Middle frontal gyrus (tissue), 1 donor: ENCODE measurements around the gene AMPH.
A peak's percentile ranks its signal among the peaks of the same experiment; 100 is the strongest.
"Not testable (repeated sequence)": the region's sequence is repeated elsewhere in the genome, so short reads cannot be mapped to it uniquely, and the experiment has no call there.

ENCODE experiments used
- DNase-seq: peaks from one replicate; pipeline ENCODE4 v3.0.0-alpha.2; 2015; ENCODE audit warnings: low spot score; ENCODE audit errors: extremely low spot score

AMPH gene

GRCh38 chr7:38398725-38399321, 232.3 kb downstream of the AMPH start:
- no peak for DNase-seq

- DNase-seq: no peak
These were observed 234.3 kb downstream of the AMPH start for GRCh38 chr7:38396852-38397251.

DNA sequence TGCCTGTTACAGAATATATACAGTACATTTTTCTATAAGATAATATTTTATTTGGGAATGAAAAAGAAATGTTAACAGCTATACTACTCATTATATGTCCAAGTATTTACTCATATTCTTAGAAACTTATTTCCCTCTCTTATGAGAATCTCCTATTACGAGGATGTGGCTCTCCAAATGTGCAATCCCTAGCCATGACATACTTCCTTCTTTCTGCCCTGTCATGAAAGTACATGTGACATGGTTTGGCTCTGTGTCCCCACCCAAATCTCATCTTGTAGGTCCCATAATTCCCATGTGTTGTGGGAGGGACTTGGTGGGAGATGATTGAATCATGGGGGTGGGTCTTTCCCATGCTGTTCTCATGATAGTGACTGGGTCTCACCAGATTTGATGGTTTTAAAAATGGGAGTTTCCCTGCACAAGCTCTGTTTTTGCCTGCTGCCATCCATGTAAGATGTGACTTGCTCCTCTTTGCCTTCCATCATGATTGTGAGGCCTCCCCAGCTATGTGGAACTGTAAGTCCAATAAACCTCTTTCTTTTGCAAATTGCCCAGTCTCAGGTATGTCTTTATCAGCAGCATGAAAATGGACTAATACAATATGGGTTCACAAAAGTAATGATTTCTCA, 235.1 kb downstream of the AMPH start:
- DNase-seq: not testable (repeated sequence)

- no peak for DNase-seq
These were observed 236.5 kb downstream of the AMPH start for GRCh38 chr7:38394660-38395059.

DNA sequence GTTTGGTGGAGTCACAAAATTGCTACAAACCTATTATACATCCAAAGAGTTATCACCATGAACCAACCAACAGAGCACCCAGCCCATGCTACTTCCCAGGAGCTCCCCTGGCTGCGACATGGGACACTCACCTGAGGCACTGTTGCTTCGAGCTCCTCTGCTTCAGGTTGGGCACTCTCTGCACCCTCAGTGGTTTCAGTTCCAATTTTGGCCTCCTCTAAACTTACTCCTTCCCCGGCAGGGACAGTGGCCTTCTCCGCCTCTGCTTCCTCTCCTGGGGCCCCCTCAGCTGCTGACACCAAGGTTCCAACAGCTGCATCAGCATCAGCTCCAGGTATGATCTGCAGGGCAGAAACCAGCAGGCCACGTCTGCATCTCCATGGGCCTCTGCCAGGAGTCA, 237.3 kb downstream of the AMPH start:
- DNase-seq: no peak

DNA sequence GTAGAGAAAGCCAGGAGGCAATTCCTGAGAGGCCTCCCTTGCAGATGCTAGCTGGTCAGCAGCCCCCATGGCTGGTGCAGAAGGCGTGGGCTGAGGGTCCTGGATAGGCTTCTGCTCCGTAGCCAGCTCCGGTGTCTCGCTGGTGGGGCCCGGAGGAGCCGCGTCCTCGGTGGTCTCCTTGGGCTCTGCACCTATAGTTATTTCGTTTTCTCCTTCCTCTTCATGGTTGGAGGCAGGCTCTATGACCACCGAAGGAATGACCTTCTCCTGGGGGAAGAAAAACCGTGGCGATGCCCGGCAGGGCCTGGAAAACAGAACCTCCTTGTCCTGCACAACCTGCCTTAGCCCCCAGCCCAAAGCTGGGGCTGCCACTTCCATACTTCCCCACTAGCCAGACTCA, 239.4 kb downstream of the AMPH start:
- DNase-seq: no peak

- no peak for DNase-seq
These were observed 245.5 kb downstream of the AMPH start for GRCh38 chr7:38385682-38386081.

DNA sequence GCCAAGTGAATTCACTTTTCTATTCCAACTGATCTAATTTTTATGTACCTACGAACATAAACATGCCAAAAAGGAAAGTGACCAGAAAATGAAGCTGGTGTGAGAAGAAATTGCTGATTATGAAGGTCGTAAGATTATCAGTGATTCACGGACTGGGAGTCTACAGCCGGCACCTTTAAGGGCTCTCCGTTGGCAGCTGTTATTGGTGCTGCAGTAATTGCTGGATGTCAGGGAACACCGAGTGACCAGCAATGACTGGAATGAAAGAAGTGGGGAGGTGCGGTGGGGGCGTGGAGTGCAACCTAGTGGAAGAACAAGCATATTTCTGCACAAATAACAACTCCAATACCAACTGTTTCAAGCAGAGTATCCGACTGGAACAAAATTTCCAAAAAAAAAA, 247.9 kb downstream of the AMPH start:
- DNase-seq: no peak

- DNase-seq: no peak
These were observed 248.5 kb downstream of the AMPH start for GRCh38 chr7:38382684-38383083.

- DNase-seq: no peak
These were observed 255.7 kb downstream of the AMPH start for GRCh38 chr7:38375453-38375852.

GRCh38 chr7:38374507-38374906, 256.7 kb downstream of the AMPH start:
- no peak for DNase-seq

DNA sequence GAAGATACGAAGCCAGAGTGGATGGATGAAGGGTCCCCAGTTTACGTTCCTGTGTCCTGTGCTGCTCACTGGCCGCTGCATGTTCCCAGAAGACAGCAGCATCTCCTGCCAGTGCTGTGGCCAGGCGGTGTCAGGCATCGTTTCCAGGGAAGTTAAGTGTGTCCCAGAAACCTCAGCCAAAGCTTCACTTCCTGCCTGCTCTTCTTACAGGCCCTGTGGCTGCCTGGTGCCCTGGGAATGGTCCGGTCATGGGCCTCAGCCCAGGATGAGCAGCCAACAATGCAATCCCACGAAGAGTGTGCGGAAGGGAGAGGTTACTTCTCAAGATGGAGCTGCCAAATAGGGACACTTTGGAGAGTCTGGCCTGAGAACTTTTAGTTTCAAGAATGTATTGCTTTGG, 258.0 kb downstream of the AMPH start:
- no peak for DNase-seq

DNA sequence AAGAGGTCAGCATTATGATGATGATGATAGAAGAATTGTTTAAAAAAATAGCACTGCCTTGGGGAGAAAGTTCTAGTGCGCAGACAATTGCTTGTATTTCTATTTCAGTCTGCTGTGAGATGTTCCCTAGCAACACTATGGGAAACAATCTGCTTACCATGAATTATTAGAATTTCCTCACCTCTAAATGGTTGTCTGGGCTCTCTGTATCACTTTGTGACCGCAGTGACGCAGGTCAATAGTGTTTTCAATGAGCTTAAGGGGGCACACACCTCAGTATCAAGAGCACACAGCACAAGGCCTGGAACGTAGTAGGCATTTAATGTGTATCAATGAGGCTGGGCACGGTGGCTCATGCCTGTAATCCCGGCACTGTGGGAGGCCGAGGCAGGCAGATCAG, 258.9 kb downstream of the AMPH start:
- no peak for DNase-seq

DNA sequence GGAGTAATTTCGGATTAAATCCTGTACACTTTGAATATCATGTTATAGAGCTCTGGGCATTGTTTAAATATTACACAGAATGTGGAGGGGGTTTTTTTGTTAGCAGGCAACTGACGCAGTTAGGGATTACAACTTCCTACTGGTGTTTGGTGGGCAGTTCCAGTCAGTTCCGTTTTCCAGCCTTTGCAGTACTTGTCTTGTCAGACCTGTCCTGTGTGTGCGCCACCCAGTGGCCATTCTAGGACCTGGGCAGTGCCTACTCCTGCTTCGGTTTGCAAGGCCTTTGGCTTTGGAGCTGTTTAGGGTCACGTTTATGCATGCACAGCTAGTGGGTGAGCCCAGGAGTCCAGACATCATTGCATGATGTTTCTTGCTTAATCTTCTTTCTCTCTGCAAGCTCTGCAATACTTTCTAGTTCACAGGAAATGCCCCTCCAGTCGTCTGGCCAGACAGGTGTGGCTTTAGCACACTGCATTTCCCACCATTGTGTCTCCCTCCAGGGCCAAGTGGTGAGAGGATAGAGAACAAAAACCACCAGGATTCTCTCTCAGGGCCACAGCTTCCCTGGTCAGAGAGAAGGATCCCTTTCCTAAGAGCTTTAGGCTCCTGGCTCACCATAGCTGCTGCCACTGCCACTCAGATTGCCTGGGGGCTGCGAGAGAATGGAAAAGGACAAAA, 261.2 kb downstream of the AMPH start:
- DNase-seq: peak; percentile 62

DNA sequence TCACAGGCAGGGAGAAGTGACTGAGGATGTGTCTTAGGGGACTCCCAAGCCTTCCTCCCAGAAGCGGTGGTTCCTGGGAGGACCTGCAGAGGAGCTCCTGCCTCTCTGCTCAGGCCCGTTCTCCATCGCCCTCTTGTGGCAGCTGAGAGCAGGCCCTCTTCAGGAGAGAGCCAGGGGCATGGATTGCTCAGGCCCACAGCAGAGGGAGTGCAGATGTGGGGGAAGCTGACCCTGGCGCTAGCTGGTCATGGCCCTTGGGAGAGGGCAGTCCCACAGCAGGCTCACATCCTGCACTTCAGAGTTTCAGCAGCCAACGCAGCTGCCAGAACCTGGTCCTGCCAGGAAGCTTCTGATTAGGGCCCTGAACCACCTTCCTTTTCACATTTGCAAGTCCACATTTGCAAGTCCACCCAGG, 263.0 kb downstream of the AMPH start:
- no peak for DNase-seq

DNA sequence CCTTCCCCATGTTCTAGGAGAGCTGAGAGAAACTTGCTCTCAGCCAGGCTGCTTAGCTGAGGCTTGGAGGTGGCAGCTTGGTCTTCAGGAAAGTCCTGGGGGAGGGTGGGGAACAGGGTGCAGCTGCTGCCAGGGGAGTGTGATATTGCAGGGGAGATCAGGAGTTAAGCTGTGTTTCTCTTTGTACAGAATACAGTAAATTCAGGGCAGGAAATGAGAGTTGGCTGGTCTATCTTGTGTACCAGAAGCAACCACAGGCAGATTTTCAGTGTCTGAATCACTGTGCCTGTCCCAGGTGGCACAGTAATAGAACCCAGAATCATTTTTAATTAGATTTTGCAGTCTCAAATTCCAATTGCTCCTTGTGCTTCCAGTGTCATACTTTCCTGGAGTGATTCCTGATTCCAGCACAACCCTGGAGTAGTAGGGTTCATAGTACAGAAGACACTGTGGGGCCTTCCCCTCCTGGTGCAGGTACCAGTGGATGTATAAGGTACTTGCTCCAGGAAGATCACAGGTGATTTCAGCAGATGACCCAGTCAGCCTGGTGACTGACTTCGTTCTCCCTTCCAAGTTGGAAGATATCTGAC, 263.8 kb downstream of the AMPH start:
- no peak for DNase-seq

GRCh38 chr7:38363379-38363778, 267.8 kb downstream of the AMPH start:
- DNase-seq: not testable (repeated sequence)

DNA sequence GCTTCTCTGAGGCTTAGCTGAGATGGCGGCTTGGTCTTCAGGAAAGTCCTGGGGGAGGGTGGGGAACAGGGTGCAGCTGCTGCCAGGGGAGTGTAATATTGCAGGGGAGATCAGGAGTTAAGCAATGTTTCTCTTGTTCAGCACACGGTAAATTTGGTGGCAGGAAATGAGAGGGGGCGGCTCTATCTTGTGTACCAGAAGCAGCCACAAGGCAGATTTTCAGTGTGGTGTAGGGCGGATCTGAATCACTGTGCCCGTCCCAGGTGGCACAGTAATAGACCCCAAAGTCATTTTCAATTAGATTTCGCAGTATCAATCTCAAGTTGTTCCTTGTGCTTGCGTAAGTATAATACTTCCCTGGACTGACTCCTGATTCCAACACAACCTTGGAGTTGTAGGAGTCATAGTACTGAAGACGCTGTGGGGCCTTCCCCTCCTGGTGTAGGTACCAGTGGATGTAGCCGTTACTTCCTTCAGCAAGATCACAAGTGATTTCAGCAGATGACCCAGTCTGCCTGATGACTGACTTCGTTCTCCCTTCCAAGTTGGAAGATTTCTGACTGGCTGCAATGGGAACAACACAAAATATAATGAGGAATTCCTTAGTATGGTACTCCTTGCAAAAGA, 268.4 kb downstream of the AMPH start:
- not testable (repeated sequence) for DNase-seq

- no peak for DNase-seq
These were observed 270.4 kb downstream of the AMPH start for GRCh38 chr7:38360776-38361175.

DNA sequence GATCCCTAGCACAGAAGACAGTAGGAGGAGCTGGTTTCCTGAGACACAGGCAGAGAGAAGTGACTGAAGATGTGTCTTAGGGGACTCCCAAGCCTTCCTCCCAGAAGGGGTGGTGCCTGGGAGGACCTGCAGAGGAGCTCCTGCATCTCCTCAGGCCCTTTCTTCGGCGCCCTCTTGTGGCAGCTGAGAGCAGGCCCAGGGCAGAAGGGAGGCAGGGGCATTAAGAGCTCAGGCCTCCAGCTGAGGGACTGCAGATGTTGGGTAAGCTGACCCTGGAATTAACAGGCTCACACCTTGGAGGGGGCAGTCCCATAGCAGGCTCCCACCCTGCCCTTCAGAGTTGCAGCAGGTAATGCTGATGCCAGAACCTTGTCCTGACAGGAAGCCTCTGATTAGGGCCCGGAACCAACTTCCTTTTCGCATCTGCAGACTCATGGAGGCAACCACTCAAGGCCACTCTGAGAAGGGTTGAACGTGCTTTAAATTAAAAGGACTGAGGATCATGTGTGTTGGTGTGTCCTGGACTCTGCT, 272.0 kb downstream of the AMPH start:
- not testable (repeated sequence) for DNase-seq

- DNase-seq: not testable (repeated sequence)
These were observed 272.8 kb downstream of the AMPH start for GRCh38 chr7:38358273-38358831.
